DMS 273 (cell line): Measurements from ENCODE around the gene HTR7.
"Not testable (repeated sequence)": the region's sequence is repeated elsewhere in the genome, so short reads cannot be mapped to it uniquely, and the experiment has no call there.

ENCODE experiments used
- DNase-seq: peaks from one replicate; lab custom pipeline; 2025; ENCODE audit not compliant: unreplicated experiment; lab: John Stamatoyannopoulos, UW

HTR7 gene

DNA sequence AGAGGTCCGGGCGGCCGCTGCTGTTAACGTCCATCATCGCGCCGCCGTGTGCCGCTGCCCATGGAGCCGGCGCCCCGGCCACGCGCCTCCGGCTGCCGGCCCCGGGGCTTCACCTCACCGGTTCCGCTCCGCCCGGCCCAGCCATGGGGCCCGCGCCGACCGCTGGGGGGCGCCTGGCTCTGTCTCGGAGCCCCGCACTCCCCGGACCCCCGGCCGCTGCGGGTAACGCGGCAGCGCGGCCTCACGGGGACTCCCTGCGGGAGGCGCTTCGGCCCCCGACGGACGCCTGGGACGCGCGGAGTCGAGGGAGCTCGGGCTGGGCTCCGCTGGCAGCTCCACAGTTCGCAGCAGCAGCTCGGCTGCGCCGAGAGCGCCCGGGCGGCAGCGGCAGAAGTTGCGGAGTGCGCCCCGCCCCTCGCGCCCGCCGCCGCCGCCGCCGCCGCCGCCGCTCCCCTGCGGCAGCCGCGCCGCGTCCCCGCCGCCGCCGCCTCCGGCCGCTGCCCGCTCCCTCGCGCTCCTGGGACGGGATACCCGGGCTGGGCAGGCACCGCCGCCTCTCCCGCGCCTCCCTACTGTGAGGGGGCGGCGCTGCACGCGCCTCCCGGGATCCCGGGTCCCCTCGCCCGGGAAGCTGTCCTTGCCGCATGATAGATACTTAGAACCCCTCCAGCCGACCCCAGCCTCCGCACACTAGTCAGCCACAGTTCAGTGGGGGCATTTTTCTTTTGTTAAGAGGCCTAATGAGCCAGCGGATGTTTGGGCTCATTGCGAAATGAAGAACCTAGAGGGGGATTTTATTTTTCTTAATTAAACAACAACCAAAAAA lies at the start of gene HTR7:
HTR7 (minus strand) TSS at position 405 of the 826 bp plus-strand sequence; CDS start at position 37, 368 bp downstream.
- DNase-seq = peak; percentile 73

DNA sequence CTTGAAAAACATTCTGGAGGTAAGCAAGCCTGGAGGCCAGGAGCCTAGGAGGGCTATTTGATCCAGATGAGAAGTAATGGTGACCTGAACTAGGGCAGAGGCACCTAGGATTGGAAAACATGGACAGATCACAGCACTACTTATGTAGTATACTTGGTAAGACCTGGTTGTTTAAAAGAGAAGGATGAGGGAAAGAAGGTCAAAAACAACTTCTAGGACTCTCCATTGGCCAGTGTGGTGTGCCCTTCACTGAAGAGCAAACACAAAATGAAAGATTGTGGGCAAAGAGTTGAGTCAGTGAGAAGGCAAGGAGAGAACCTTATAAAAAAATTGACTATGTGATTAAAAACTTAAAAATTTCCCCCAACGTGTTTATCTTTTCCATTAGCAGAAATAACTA lies 48.8 kb upstream of the HTR7 start:
- no peak for DNase-seq

DNA sequence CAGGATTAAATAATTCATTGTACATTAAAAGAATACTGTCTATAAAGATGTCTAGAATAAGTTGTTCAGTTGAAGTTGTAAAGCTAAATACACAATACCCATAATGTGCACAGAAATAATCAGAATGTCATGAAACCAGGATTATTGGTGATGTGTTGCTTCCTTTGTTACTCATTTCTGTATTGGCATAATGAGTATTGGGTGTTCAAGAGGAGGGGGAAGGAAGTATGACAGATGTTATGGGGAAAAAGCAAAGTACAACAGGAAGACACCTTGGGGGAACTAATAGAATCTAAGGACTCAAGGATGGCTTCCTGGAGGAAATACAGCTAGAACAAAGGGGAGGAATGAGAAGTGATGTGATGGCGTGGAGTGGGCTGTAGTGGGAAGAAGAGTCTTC lies 48.1 kb upstream of the HTR7 start:
- no peak for DNase-seq

DNA sequence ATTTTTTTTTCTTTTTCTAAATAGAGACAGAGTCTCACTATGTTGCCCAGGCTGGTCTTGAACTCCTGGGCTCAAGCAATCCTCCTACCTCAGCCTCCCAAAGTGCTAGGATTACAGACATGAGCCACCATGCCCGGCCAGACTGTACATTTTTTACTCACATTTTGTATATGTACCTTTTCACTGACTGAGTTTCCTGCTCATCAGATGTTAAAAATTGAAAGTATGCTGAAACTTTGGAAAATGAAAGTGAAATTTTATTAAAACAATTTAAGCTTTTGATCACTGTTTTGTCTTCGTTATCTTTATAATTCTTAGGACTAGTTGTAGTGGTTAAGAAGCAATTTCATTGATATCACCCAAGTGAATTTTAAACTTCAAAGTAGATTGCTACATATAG lies 39.1 kb upstream of the HTR7 start:
- DNase-seq = not testable (repeated sequence)

DNA sequence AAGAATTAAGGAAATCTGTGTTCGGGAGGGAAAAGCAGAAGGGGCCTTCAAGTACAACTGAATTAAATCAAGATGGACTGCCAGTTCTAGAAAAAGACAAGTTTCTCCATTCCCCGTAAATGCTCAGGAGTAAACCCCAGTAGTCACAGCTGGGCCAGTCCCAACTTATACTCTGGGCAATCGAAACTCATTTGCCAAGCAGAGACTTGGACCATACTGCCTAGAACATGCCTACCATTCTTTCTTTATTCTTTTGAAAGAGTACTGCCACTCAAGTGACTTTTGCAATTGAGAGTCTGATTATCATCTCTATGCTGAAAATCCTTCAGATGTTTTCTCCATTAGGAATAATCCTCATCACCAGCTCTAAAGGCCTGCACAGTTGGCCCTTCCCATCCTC lies 35.4 kb upstream of the HTR7 start:
- no peak for DNase-seq

DNA sequence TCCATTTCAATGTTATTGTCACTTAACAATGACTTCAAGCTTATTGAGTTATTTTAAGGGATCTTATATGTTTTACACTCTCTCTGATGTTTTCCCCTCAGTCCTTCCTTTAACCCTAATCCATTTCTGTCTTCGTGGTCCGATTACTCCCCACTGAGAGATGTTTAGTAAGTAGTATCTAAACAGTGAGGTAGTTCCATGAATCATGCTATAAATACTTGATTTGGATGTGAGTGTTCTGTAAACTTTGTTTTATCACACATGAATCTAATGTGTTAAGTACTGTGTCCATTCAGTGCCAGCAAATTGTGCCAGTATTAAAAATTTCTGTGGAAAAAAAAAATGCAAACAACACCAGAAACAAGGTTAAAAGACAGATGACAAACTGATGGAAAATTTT lies 32.5 kb upstream of the HTR7 start:
- no peak for DNase-seq

DNA sequence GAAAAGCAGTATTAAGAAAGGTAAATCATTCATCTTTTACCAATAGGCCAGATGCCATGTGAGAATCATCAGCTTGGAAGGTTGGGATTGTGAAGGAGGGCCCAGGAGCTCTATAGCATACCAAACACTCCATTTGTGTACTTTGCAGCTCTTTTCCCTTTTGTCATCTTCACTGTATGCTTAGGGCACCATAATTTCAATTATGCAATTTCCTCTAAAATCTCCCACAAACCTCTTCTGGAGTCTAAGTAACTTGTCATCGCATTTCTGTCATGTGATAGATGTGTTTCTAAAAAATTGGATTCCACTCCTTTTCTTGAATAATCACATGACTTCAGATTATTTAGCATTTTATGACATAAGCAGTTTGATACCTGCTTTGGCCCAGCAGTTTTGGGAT lies 31.8 kb upstream of the HTR7 start:
- DNase-seq = no peak

DNA sequence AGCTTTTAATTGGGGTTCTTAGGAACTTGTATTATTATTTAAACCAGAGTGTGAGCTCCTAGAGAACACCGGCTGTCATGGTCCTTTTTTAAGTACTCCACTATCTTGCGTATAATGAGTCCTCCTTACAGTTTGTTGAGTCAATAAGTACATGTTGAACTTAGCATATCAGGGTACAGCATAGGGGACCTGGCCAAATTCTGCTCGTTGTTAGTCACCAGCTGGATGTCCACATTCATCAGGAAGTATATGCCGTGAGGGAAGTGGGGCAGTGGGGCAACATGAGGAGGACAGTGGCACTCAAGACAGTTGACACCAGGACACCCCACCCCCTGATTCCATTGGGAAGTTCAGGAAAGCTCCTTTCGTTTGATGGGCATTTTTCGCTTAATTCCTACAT lies 30.5 kb upstream of the HTR7 start:
- no peak for DNase-seq

DNA sequence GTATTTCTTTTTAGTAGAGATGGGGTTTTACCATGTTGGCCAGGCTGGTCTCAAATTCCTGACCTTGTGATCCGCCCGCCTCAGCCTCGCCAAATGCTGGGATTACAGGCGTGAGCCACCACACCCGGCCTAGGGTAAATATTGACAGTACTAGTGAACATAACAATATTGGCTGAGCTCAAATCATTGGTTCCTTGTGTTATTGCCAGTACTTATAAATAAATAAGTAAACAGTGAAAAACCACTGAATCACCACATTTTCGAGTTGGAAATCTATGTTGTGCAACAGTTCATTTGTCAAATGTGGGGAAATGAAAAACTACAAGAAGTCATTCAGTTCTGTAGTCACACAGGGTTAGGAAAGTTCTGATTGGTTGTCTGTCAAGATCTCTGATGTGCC lies 29.7 kb upstream of the HTR7 start:
- no peak for DNase-seq

DNA sequence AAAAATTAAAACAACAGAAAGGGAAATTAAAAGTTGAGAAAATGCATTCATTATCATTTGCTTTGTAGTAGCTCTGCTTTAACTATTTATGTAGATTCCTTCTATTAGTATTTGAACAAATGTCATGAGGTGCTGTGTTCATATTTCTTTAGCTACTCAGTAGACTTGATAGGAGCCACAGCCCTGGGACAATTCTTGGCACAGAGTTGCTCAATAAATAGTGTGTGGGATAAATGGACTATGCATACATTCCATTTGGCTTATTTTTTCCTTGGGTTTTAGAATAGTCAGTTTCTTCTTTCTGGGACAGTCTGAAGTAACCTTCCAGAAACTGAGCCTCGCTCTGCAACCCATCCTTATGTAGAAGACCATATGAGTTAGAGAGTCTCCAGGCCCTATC lies 27.3 kb upstream of the HTR7 start:
- DNase-seq = no peak

DNA sequence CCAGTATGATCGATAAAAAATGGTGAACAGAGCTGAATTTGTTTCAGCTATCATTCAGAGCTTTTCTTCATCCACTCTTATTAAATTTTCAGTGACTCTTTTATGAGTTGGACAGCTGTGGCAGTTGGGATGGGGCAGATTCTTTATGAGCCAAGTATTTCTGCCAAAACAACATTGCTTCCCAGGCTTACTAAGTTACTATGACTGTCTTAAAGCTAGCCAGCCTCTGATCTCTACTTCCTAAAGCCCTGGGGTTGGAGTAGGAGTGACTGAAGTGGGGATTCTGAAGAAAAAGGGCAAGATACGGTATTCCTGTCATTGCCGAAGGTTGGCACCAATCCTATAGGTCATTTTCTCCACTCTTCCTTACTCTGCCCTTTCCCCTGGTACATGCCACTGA lies 26.6 kb upstream of the HTR7 start:
- no peak for DNase-seq

DNA sequence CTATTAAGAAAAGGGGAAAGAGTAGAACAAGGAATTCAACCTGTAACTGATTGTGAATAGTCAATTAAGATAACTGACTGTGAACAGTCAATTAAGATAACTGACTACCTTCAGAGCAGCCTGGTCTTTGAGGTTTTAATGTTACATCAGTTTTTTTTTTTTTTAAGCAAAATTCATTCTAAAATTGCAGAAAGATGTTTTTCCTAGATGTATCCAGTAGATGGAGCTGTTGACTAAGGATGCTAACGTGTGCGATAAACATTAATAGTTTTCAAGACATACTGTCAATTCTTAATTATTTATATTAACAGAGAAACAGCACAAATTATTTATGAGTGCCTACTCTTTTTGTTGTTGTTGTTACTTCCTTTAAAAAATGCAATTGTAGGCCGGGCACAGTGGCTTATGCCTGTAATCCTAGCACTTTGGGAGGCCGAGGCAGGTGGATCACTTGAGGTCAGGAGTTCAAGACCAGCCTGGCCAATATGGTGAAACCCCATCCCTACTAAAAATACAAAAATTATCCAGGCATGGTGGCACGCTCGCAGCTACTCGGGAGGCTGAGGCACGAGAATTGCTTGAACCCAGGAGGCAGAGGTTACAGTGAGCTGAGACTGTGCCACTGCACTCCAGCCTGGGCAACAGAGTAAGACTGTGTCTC lies 22.4 kb upstream of the HTR7 start:
- DNase-seq = peak; percentile 35

DNA sequence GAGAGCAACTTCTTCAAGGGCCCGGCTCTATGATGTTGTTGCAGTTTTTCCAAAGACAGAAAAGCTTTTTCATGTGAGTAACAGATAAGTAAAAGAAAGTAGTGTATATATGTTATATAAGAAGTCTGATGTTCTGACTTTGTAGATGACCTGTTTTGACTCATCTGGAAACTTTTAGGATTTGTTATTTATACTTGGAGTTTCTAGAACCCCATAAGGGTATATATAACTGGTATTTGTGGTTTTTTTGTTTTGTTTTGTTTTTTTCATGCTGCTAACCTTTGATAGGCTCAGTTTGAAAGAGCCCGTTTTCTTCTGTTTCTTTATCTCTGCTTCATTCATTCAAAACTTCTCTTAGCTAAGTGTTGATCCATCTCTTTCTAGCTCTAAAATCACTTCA lies 21.2 kb upstream of the HTR7 start:
- no peak for DNase-seq

DNA sequence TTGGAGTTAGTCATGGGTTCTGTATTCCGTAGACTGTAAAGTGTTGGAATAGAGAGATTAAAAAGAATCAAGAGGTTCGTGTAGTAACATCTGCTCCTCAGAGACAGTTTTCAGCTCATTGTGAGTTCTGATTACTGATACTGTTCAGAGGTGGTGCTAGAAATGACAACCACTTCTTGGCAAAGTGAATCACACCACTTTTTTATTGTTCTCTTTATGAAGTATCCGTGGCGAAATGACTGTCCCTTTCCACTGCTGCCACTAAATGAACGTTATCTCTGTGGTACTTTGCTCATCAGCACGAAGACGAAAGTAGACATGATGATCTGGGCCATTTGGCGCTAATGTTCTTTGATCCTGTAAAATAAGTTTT lies 14.8 kb upstream of the HTR7 start:
- no peak for DNase-seq

DNA sequence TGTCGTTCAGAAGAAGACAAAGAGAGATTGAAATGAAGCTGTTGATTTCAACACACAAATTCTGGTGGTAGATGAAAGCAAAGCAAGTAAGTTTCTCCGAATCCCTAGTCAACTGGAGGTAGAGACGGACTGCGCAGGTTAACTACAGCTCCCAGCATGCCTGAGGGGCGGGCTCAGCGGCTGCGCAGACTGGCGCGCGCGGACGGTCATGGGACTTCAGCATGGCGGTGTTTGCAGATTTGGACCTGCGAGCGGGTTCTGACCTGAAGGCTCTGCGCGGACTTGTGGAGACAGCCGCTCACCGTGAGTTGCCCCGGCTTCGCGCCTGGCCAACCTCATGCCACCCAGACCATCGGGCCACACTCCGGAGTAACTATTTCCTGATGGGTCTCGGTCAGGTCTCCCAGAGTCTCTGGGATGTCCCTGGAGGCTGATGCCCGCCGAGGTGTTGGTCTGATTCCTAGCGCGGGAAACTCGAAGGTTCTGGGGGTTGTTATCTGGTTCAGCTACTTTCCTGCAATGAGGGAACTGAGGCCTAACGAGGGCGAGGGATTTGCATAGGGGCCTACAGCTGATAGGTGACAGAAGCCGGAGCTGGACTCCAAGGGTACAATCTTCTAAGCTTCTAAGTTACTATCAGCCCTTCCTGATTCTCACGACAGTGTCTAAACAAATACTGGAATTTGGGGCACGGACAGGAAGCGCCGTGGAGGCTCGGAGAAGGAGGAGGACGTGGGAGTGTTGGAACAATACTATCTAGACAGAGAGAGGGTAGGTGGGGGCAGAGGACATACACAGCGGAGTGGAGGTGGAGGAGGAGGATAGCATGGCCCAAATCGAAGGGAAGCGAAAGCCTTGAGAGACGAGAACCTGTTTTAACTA lies 14.2 kb upstream of the HTR7 start, which contains the start of gene RPP30:
RPP30 (plus strand) TSS at position 209 of the 882 bp plus-strand sequence; CDS start at position 222, 13 bp downstream.
- peak; percentile 85 for DNase-seq

DNA sequence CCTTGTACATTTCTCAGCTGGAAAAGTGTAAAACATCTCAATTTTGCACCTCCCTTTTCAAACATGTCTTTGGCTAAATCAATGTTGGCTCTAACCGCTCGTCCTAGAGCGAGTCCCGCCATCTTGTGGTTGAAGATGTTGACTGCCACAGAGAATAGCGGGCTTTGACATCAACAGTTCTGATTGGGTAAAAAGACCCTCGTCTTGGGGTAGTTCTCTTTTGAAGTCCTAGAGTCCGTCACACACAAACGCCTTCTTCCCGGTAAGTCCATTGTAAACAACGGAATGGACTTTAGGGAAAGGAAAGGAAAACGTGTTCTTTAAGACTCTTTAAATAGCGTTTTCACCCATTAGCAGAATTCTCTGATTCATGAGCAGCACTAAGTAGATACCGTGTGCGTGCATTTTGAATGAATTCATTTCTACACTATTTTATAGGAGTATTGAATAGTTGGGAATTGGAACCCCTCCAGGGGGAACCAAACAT lies 13.5 kb upstream of the HTR7 start:
- DNase-seq = peak; percentile 59

DNA sequence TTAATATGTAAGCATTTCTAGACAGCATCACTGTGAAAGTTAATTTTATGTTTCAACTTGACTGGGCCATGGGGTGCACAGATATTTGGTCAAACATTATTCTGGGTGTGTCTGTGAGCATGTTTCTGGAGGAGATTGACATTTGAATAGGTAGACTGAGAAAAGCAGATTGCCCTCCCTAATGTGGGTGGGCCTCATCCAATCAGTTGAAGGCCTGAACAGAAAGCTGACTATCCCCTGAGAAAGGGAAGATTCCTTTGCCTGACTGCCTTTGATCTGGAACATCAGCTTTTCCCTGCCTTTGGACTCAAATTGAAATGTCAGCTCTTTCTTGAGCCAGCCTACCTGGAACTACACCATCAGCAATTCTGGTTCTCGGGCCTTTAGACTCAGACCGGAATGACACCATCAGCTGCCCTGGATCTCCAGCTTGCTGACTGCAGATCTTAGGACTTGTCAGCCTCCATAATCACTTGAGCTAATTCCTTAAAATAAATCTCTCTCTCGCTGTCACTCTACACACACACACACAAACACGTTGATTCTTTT lies 8.3 kb upstream of the HTR7 start:
- no peak for DNase-seq

DNA sequence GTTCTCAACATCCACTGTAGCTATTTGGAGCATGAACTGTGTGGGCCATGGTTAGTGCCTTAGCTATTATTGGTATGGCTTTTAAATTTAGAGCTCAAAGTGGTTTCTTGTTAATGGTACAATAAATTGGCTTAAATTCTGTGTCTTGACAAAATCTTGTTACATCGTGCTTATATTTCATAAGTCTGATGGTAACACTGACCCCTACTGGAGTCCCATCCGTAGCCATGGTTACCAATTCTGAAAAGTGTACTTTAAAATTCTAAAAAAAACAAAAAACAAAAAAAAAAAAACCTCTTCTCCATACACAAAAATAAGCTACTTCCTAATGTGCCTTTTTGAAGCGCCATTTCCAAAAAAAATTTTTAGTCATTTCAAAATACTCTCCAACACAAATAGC lies 7.6 kb upstream of the HTR7 start:
- DNase-seq = peak; percentile 17

DNA sequence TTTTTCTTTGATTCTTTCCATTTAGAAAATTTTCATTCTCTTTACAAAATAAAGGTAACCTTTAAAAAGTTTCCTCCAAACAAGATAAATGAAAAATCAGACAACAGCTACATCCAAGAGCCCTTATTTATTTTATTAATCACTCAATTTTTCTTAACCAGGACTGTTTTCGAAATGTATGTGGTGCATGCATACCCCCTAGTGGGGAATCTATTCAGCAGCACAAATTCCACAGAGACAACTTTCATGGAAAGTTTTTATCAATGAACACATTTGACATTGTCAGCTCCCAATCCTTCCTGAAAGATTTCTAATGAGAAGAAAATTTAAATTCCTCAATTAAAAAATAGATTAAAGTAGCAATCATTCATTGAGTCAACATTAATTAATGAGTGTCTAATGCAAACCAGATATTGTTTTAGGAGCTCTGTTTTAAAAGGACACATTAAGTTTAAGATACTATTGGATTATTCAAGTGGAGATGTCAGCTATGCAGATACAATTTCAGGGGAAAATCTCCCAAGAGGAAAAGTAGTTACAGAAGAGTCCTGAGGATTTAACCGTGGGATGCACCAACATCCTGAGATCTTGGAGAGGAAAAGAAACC lies 5.2 kb upstream of the HTR7 start:
- DNase-seq = peak; percentile 40

DNA sequence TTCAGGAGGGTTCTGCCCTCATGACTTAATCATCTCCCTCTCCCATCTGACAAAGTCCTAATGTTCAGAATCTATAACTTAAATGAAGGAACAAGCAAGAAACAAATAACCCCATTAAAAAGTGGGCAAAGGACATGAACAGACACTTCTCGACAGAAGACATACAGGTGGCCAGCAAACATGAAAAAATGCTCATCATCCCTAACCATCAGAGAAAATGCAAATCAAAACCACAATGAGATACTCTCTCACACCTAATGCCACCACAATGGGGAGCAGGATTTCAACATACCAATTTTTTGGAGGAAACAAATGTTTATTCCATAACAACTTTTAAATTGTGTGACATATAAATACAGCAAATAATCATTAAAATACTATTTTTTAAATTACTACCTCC lies 3.0 kb upstream of the HTR7 start:
- no peak for DNase-seq

DNA sequence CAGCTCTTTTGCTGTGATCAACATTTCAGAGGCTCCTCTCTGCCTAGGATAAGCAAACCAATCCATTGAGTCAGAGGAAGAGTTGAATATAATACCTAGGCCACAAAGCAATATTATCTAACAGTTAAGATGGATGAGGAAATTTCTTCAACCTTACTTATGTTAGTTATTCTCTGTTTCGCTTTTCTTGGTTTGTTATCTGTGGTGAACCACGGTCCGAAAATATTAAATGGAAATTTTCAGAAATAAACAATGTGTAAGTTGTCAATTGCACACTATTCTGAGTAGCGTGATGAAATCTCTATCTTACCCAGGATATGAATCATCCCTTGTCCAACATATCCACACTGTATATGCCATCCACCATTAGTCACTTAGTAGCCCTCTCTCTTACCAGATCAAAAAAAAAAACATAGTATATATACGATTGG lies 1.5 kb upstream of the HTR7 start:
- no peak for DNase-seq
